HFFc6 (cell line): ENCODE measurements around the gene CTNNA2. TPM values are rescaled to one million over a fixed set of nuclear protein-coding genes. Genes with fewer than 3 reads are reported as not detected.

ENCODE experiments used
- DNase-seq: peaks from one replicate; pipeline ENCODE4 v3.0.0-alpha.2; 2018
- H3K27ac Mint-ChIP-seq: 2 replicates; pipeline ENCODE4 v1.8.0; 2020; ENCODE audit warnings: mild to moderate bottlenecking, mixed read lengths
- H3K27me3 Mint-ChIP-seq: 2 replicates; pipeline ENCODE4 v1.8.0; 2021; ENCODE audit warnings: mild to moderate bottlenecking, moderate library complexity, mixed read lengths; ENCODE audit not compliant: insufficient read depth
- H3K36me3 Mint-ChIP-seq: 2 replicates; pipeline ENCODE4 v1.8.0; 2021; ENCODE audit warnings: low read depth, mixed read lengths
- H3K4me1 Mint-ChIP-seq: 2 replicates; pipeline ENCODE4 v1.8.0; 2020; ENCODE audit warnings: low read depth, mixed read lengths
- H3K4me3 Mint-ChIP-seq: 2 replicates; pipeline ENCODE4 v1.8.0; 2020; ENCODE audit warnings: mild to moderate bottlenecking, moderate library complexity, mixed read lengths
- H3K9me3 Mint-ChIP-seq: 2 replicates; pipeline ENCODE4 v1.8.0; 2020; ENCODE audit warnings: mild to moderate bottlenecking, mixed read lengths
- CTCF ChIP-seq: fragments of 200-600 bp; sonication (generic); IDR thresholded peaks from 2 replicates; pipeline ENCODE4 v1.5.0; 2021; ENCODE audit warnings: antibody characterized with exemption, mild to moderate bottlenecking
- total RNA-seq, 6 experiments: library from RNA; stranded (reverse); fragmentation: NEBNext Ultra II Directional; extraction: Animal tissue kit (Norgen Biotek cat#: 25700); gene quantifications; 2 replicates in 1 of 6; 3 replicates in 5 of 6; pipeline ENCODE4 v1.2.3, GENCODE V29; 2021

The CTNNA2 gene
- total RNA-seq, 6 experiments from 2014 or later, result not detected

- peaks cover 16% of the 10 kb centered on the region for H3K9me3 Mint-ChIP-seq
- no peak overlapping the region for H3K27ac Mint-ChIP-seq
- no peaks in the 10 kb centered on the region for H3K27me3 Mint-ChIP-seq
- no peaks in the 10 kb centered on the region for H3K4me1 Mint-ChIP-seq
- no peak for DNase-seq
- no peak overlapping the region for H3K4me3 Mint-ChIP-seq
- no peak for TF ChIP-seq CTCF
- H3K36me3 Mint-ChIP-seq, result no peaks in the 10 kb centered on the region; the same call in 1 of the 2 replicates
Observed at GRCh38 chr2:80546766-80547165, 1033.9 kb downstream of the CTNNA2 start.

GRCh38 chr2:80547344-80547743 lies 1034.5 kb downstream of the CTNNA2 start:
- no peaks in the 10 kb centered on the region for H3K27me3 Mint-ChIP-seq
- no peaks in the 10 kb centered on the region for H3K4me1 Mint-ChIP-seq
- no peak for DNase-seq
- H3K9me3 Mint-ChIP-seq, result peaks cover 16% of the 10 kb centered on the region
- no peaks in the 10 kb centered on the region; the same call in 1 of the 2 replicates for H3K36me3 Mint-ChIP-seq
- no peak overlapping the region for H3K4me3 Mint-ChIP-seq
- H3K27ac Mint-ChIP-seq, result no peak overlapping the region
- TF ChIP-seq CTCF, result no peak

GRCh38 chr2:80548469-80548868 lies 1035.6 kb downstream of the CTNNA2 start:
- Mint-ChIP-seq H3K36me3 (no peaks in the 10 kb centered on the region; the same call in 1 of the 2 replicates), H3K4me1 (no peaks in the 10 kb centered on the region), H3K4me3 (no peak overlapping the region), H3K27me3 (no peaks in the 10 kb centered on the region), H3K27ac (no peak overlapping the region), H3K9me3 (peaks cover 16% of the 10 kb centered on the region)
- no peak for DNase-seq
- no peak for TF ChIP-seq CTCF

- Mint-ChIP-seq H3K4me3 (no peak overlapping the region), H3K4me1 (no peaks in the 10 kb centered on the region), H3K27ac (no peak overlapping the region), H3K36me3 (no peaks in the 10 kb centered on the region; the same call in 1 of the 2 replicates), H3K27me3 (no peaks in the 10 kb centered on the region), H3K9me3 (peaks cover 16% of the 10 kb centered on the region)
- DNase-seq, result no peak
- no peak for TF ChIP-seq CTCF
Observed at GRCh38 chr2:80549901-80550300, 1037.0 kb downstream of the CTNNA2 start.

- peaks cover 2% of the 10 kb centered on the region; the same call in 1 of the 2 replicates for H3K27me3 Mint-ChIP-seq
- no peak overlapping the region for H3K4me3 Mint-ChIP-seq
- no peaks in the 10 kb centered on the region for H3K36me3 Mint-ChIP-seq
- peaks cover 30% of the 10 kb centered on the region for H3K9me3 Mint-ChIP-seq
- TF ChIP-seq CTCF, result no peak
- H3K4me1 Mint-ChIP-seq, result no peaks in the 10 kb centered on the region
- DNase-seq, result no peak
- no peak overlapping the region for H3K27ac Mint-ChIP-seq
Observed at GRCh38 chr2:80560326-80560725, 1047.5 kb downstream of the CTNNA2 start.

GRCh38 chr2:80568011-80568410 lies 1055.2 kb downstream of the CTNNA2 start:
- peaks cover 15% of the 10 kb centered on the region for H3K9me3 Mint-ChIP-seq
- H3K4me3 Mint-ChIP-seq, result no peak overlapping the region
- no peaks in the 10 kb centered on the region for H3K27me3 Mint-ChIP-seq
- H3K4me1 Mint-ChIP-seq, result no peaks in the 10 kb centered on the region
- no peaks in the 10 kb centered on the region for H3K36me3 Mint-ChIP-seq
- no peak overlapping the region for H3K27ac Mint-ChIP-seq
- no peak for TF ChIP-seq CTCF
- DNase-seq, result no peak
